Erythroblast (primary cell): Measurements from ENCODE around the gene TAOK3.

Experiments
- GATA1 ChIP-seq: IDR thresholded peaks from 2 replicates; pipeline ENCODE4 v1.6.1; 2011; ENCODE audit warnings: low read depth, mild to moderate bottlenecking, control low read depth, low read length, moderate library complexity
- POLR2A ChIP-seq: IDR thresholded peaks from 2 replicates; pipeline ENCODE4 v1.6.1; 2011; ENCODE audit warnings: mild to moderate bottlenecking, low read length

- TF ChIP-seq POLR2A (no peak), GATA1 (no peak)
Observed at GRCh38 chr12:118336123-118336522, 36.6 kb downstream of the TAOK3 start.
